HL-60 (cell line): ENCODE data around the gene NEGR1.

Experiments used
- DNase-seq, 2 experiments: peaks; one replicate each; pipeline ENCODE4 v3.0.0-alpha.2; 2010 to 2020; ENCODE audit warnings: low read depth in 1 of 2, low spot score in 1 of 2
- H3K27ac ChIP-seq: fragments of 250-450 bp; sonication (Bioruptor Pico); replicated peaks from 2 replicates; pipeline ENCODE4 v1.5.1; 2020; ENCODE audit warnings: mild to moderate bottlenecking, moderate library complexity
- H3K27me3 ChIP-seq: fragments of 250-450 bp; sonication (Bioruptor Pico); 2 replicates; pipeline ENCODE4 v1.5.1; 2021; ENCODE audit warnings: mild to moderate bottlenecking, moderate library complexity; ENCODE audit not compliant: insufficient read depth, poor library complexity, severe bottlenecking
- H3K4me3 ChIP-seq: replicated peaks from 2 replicates; pipeline ENCODE4 v1.5.1; 2011; ENCODE audit warnings: mild to moderate bottlenecking, control low read depth, low read length; ENCODE audit not compliant: insufficient read depth
- CTCF ChIP-seq: IDR thresholded peaks from one replicate; pipeline ENCODE4 v1.5.1; 2011; ENCODE audit warnings: low read length, control low read depth, inconsistent platforms; ENCODE audit not compliant: insufficient read depth
- GABPA ChIP-seq: IDR thresholded peaks from 2 replicates; pipeline ENCODE4 v1.6.1; 2012; ENCODE audit warnings: low read depth
- POLR2AphosphoS5 ChIP-seq: IDR thresholded peaks from 2 replicates; pipeline ENCODE4 v1.6.1; 2012; ENCODE audit warnings: low read depth
- REST ChIP-seq: IDR thresholded peaks from 2 replicates; pipeline ENCODE4 v1.6.1; 2012; ENCODE audit warnings: low read depth; ENCODE audit not compliant: insufficient replicate concordance
- SPI1 ChIP-seq: IDR thresholded peaks from 2 replicates; pipeline ENCODE4 v1.6.1; 2012; ENCODE audit warnings: low read depth, mild to moderate bottlenecking, borderline replicate concordance

NEGR1 gene

GRCh38 chr1:72229893-72230292 is 52.4 kb downstream of the NEGR1 start:
- Histone ChIP-seq H3K4me3 (no peak overlapping the region), H3K27ac (no peak overlapping the region), H3K27me3 (no peaks in the 10 kb centered on the region)
- TF ChIP-seq POLR2AphosphoS5 (no peak), REST (no peak), SPI1 (no peak), CTCF (no peak), GABPA (no peak)
- DNase-seq = no peak

DNA sequence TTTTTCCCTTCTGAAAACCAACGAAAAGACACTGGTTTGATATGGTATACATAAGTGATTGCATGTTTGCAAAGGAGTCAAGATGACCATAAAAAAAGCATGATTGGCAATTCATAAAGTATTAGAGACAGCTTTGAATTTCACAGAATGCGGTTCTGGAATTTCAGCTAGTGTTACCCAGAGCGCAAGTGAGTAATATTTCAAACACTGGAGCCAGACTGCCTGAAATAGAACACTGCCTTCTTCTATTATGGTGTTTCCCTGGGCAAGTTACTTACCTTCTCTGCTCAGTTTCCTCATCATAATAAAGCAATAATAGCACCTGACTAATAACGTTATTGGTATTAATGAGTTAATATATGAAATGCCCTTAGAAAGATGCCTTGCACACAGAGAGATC is 54.7 kb downstream of the NEGR1 start:
- no peak overlapping the region for H3K4me3 ChIP-seq
- no peak overlapping the region for H3K27ac ChIP-seq
- TF ChIP-seq SPI1 = no peak
- TF ChIP-seq CTCF = no peak
- TF ChIP-seq GABPA = no peak
- TF ChIP-seq POLR2AphosphoS5 = no peak
- no peak for TF ChIP-seq REST
- H3K27me3 ChIP-seq = no peaks in the 10 kb centered on the region
- DNase-seq = no peak

DNA sequence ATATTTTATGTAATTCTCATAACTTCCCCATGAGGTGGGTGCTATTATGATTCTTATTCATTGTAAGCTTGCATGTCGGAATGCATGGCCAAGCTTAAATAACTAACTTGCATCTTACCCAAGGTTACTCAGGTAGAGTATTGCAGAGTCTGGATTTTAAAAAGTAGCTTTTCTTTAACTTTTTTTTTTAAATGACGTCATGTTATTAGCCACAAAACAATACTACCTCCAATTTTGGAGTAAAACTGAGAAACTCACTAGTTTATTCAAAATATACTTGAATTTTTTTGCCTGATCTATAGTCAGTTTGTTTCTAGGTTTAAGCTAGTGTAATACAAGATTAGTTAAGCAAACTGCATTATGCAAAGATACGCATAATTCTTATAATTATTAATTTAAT is 57.8 kb downstream of the NEGR1 start:
- no peaks in the 10 kb centered on the region for H3K27me3 ChIP-seq
- TF ChIP-seq REST (no peak), POLR2AphosphoS5 (no peak), CTCF (no peak), GABPA (no peak), SPI1 (no peak)
- DNase-seq = no peak
- no peak overlapping the region for H3K4me3 ChIP-seq
- H3K27ac ChIP-seq = no peak overlapping the region
